ENCODE results near the gene SLCO3A1.

SLCO3A1 gene

GRCh38 chr15:92167451-92167850 is 313.9 kb downstream of the SLCO3A1 start:
- Histone ChIP-seq H3K4me3 (ENCODE audit: low read depth, low read length) (no peak overlapping the region), H3K27ac (ENCODE audit: extremely low read depth, low read depth, low read length) (no peak overlapping the region), H3K36me3 (ENCODE audit: control insufficient read depth in 2 of 2, insufficient read depth in 1 of 2, low read length in 2 of 2) (no peaks in the 10 kb centered on the region), H3K4me1 (ENCODE audit: control insufficient read depth, insufficient read depth, low read length) (no peaks in the 10 kb centered on the region), H3K9me3 (ENCODE audit: control insufficient read depth, insufficient read depth, low read depth, low read length) (no peaks in the 10 kb centered on the region)
- ChIA-PET POLR2A (no interaction called here), CTCF (no interaction called here)
- TF ChIP-seq ZNF391 (tag by site-specific recombination; IDR thresholded peaks at IDR 0.05; ENCODE audit: borderline replicate concordance, low read depth) (no peak), ZNF248 (tag by site-specific recombination; IDR thresholded peaks at IDR 0.05) (no peak), ZBTB17 (tag by site-specific recombination; IDR thresholded peaks at IDR 0.05) (no peak), ZNF37A (tag by site-specific recombination; IDR thresholded peaks at IDR 0.05) (no peak), EGR2 (tag by site-specific recombination; IDR thresholded peaks at IDR 0.05; ENCODE audit: low read depth) (no peak), ZNF449 (tag by site-specific recombination; IDR thresholded peaks at IDR 0.05) (no peak), ZNF544 (tag by site-specific recombination; IDR thresholded peaks at IDR 0.05) (no peak), PRDM10 (tag by site-specific recombination; IDR thresholded peaks at IDR 0.05) (no peak), ZSCAN18 (tag by site-specific recombination; IDR thresholded peaks at IDR 0.05) (no peak), TCF7L2 (IDR thresholded peaks at IDR 0.05; ENCODE audit: borderline replicate concordance, low read depth, low read length) (no peak)

- no peaks in the 10 kb centered on the region for H3K9me3 ChIP-seq (ENCODE audit: control insufficient read depth, insufficient read depth, low read depth, low read length)
- CTCF ChIA-PET = no interaction called here
- TF ChIP-seq ZNF302 (tag by site-specific recombination; IDR thresholded peaks at IDR 0.05; ENCODE audit: low read depth) (no peak), ZNF785 (tag by site-specific recombination; IDR thresholded peaks at IDR 0.05) (no peak), BCL11A (tag by site-specific recombination; IDR thresholded peaks at IDR 0.05; ENCODE audit: low read depth) (no peak), KLF1 (tag by site-specific recombination; IDR thresholded peaks at IDR 0.05) (no peak)
- H3K4me3 ChIP-seq (ENCODE audit: low read depth, low read length) = no peak overlapping the region
- no peak overlapping the region for H3K27ac ChIP-seq (ENCODE audit: extremely low read depth, low read depth, low read length)
- POLR2A ChIA-PET = no interaction called here
- no peaks in the 10 kb centered on the region for H3K36me3 ChIP-seq (ENCODE audit: control insufficient read depth in 2 of 2, insufficient read depth in 1 of 2, low read length in 2 of 2)
- H3K4me1 ChIP-seq (ENCODE audit: control insufficient read depth, insufficient read depth, low read length) = no peaks in the 10 kb centered on the region
Measured at GRCh38 chr15:92168066-92168683, 314.7 kb downstream of the SLCO3A1 start.

- no peak overlapping the region for H3K27ac ChIP-seq (ENCODE audit: extremely low read depth, low read depth, low read length)
- ChIA-PET CTCF (interaction anchor here (0.5 kb wide), 1 partner anchor 93 kb away, joined by 3 read pairs; no protein-coding TSS in a partner anchor), POLR2A (no interaction called here)
- no peaks in the 10 kb centered on the region for H3K4me1 ChIP-seq (ENCODE audit: control insufficient read depth, insufficient read depth, low read length)
- no peaks in the 10 kb centered on the region for H3K9me3 ChIP-seq (ENCODE audit: control insufficient read depth, insufficient read depth, low read depth, low read length)
- no peaks in the 10 kb centered on the region for H3K36me3 ChIP-seq (ENCODE audit: control insufficient read depth in 2 of 2, insufficient read depth in 1 of 2, low read length in 2 of 2)
- H3K4me3 ChIP-seq (ENCODE audit: low read depth, low read length) = no peak overlapping the region
- TF ChIP-seq ZNF558 (tag by site-specific recombination; IDR thresholded peaks at IDR 0.05) = no peak
Measured at GRCh38 chr15:92170897-92171296, 317.4 kb downstream of the SLCO3A1 start.
